Spleen (tissue), 11 donors: ENCODE results near the gene HMCN1. TPM values are rescaled to one million over a fixed set of nuclear protein-coding genes. Genes with fewer than 3 reads are reported as not detected.

Source experiments
- DNase-seq: peaks from one replicate; pipeline ENCODE4 v3.0.0-alpha.2; 2020
- H3K27ac ChIP-seq, 8 donors: fragments of 200-600 bp; sonication (generic) in 7 of 8; 1 replicate in 4 of 8; 2 replicates in 4 of 8; pipeline versions ENCODE4 v1.5.0 to v1.8.0; 2016 to 2021; ENCODE audit warnings: inconsistent platforms in 4 of 8, mild to moderate bottlenecking in 4 of 8, moderate library complexity in 1 of 8
- H3K27me3 ChIP-seq, 7 donors: fragments of 200-600 bp; sonication (generic) in 6 of 7; replicated peaks in 1 of 7; 1 replicate in 4 of 7; 2 replicates in 3 of 7; pipeline versions ENCODE4 v1.5.0 to v1.8.0; 2016 to 2021; ENCODE audit warnings: inconsistent platforms in 3 of 7, mild to moderate bottlenecking in 1 of 7
- H3K36me3 ChIP-seq, 6 donors: fragments of 200-600 bp; sonication (generic) in 5 of 6; 1 replicate in 4 of 6; 2 replicates in 2 of 6; pipeline versions ENCODE4 v1.5.0 to v1.8.0; 2016 to 2021; ENCODE audit warnings: inconsistent platforms in 2 of 6
- H3K4me1 ChIP-seq, 6 donors: fragments of 200-600 bp; sonication (generic) in 5 of 6; 1 replicate in 3 of 6; 2 replicates in 3 of 6; pipeline versions ENCODE4 v1.5.0 to v1.8.0; 2016 to 2021; ENCODE audit warnings: inconsistent platforms in 3 of 6
- H3K4me3 ChIP-seq, 8 donors: fragments of 200-600 bp; sonication (generic) in 7 of 8; 1 replicate in 4 of 8; 2 replicates in 4 of 8; pipeline versions ENCODE4 v1.5.0 to v1.8.0; 2016 to 2021; ENCODE audit warnings: inconsistent platforms in 4 of 8, mild to moderate bottlenecking in 4 of 8, moderate library complexity in 2 of 8
- H3K9me3 ChIP-seq, 8 donors: fragments of 200-600 bp; sonication (generic) in 7 of 8; 1 replicate in 4 of 8; 2 replicates in 4 of 8; pipeline versions ENCODE4 v1.5.0 to v1.8.0; 2016 to 2021; ENCODE audit warnings: inconsistent platforms in 4 of 8
- CTCF ChIP-seq, 11 experiments: fragments of 200-600 bp in 7 of 11; fragments of 450-650 bp in 4 of 11; sonication (generic) in 4 of 11; IDR thresholded peaks in 8 of 11; conservative IDR thresholded peaks in 3 of 11; 1 replicate in 7 of 11; 2 replicates in 4 of 11; pipeline versions ENCODE4 v1.4.0 to v1.8.0; 2016 to 2021; ENCODE audit warnings: antibody characterized with exemption in 11 of 11, inconsistent platforms in 4 of 11, mild to moderate bottlenecking in 1 of 11
- POLR2A ChIP-seq, 3 donors: fragments of 450-650 bp; IDR thresholded peaks; one replicate each; pipeline ENCODE4 v1.5.1; 2017; ENCODE audit warnings: antibody characterized with exemption in 3 of 3, mild to moderate bottlenecking in 1 of 3
- POLR2AphosphoS5 ChIP-seq, 3 donors: sonication (generic); formaldehyde crosslinking; IDR thresholded peaks; one replicate each; pipeline ENCODE4 v1.5.1; 2017; ENCODE audit warnings: antibody characterized with exemption in 3 of 3
- WGBS, 5 donors: extraction: QIAGEN DNeasy Blood & Tissue Kit in 3 of 5; methylation state at CpG; one replicate each; pipeline versions ENCODE4 v1.1.5 to v1.1.7; 2013 to 2018; 5-methylcytosine and 5-hydroxymethylcytosine counted together
- intact Hi-C: fragments of 100-400 bp; cut with DNase I; formaldehyde crosslinking; loops from one replicate; pipeline ENCODE4 v1.15.0; 2023; ENCODE audit warnings: low total_unique reads
- polyA plus RNA-seq, 3 donors: library from polyadenylated mRNA; stranded (reverse); fragments of 200-250 nt; gene quantifications; one replicate each; pipeline ENCODE4 v1.2.1, GENCODE V29; 2013
- total RNA-seq, 7 donors: library from RNA; depleted of rRNA in 3 of 7; stranded (reverse); fragments of >200 nt in 3 of 7; fragmentation: NEBNext Ultra II Directional in 4 of 7; extraction: Animal tissue kit (Norgen Biotek cat#: 25700) in 4 of 7; gene quantifications; one replicate each; pipeline versions ENCODE4 v1.1.0 to v1.2.1, GENCODE V29; 2016 to 2021
- donor health status: healthy with polysubstance abuse.
- donor health status: DM: no; HTN: no; CAD: no; lungs with moderate emphysema.
- donor health status: DM: no; HTN: no; CAD: no.
- donor health status: Bipolar disorder and iron deficiency.
- donor health status: healthy.
- donor health status: DM: no; HTN: no; CAD: no.
- donor health status: DM: yes; HTN: yes; CAD: no.

Gene HMCN1
- total and polyA plus RNA-seq, 10 donors = 1.2 to 28.8 (median 19.9) TPM

GRCh38 chr1:185821612-185822385, 87.6 kb downstream of the HMCN1 start:
- Histone ChIP-seq H3K9me3 (no peaks in the 10 kb centered on the region), H3K4me3 (no peak overlapping the region), H3K4me1 (no peaks in the 10 kb centered on the region), H3K27ac (no peak overlapping the region), H3K36me3 (no peaks in the 10 kb centered on the region), H3K27me3 (no peaks in the 10 kb centered on the region)
- DNase-seq = no peak
- TF ChIP-seq POLR2A (IDR thresholded peaks at IDR 0.05) = no peak
- no peak for TF ChIP-seq POLR2AphosphoS5 (IDR thresholded peaks at IDR 0.05)
- TF ChIP-seq CTCF (IDR thresholded peaks at IDR 0.05 in 8 of 11, conservative IDR thresholded peaks at IDR 0.05 in 3 of 11) = no peak
- intact Hi-C loops = no loop called here
- 90 to 98% (median 91%) methylated on average over 3 of the region's 3 CpGs for WGBS, 5 donors

- Histone ChIP-seq H3K27me3 (no peaks in the 10 kb centered on the region), H3K9me3 (no peaks in the 10 kb centered on the region), H3K4me1 (no peaks in the 10 kb centered on the region), H3K27ac (no peak overlapping the region), H3K36me3 (no peaks in the 10 kb centered on the region), H3K4me3 (no peak overlapping the region)
- no peak for TF ChIP-seq CTCF (IDR thresholded peaks at IDR 0.05 in 8 of 11, conservative IDR thresholded peaks at IDR 0.05 in 3 of 11)
- no peak for TF ChIP-seq POLR2AphosphoS5 (IDR thresholded peaks at IDR 0.05)
- no peak for TF ChIP-seq POLR2A (IDR thresholded peaks at IDR 0.05)
- DNase-seq = no peak
- intact Hi-C loops = no loop called here
- 86 to 91% (median 86%) methylated on average over 2 of the region's 2 CpGs for WGBS, 5 donors
These were observed 89.3 kb downstream of the HMCN1 start for GRCh38 chr1:185823467-185823866.

GRCh38 chr1:185824106-185824505, 89.9 kb downstream of the HMCN1 start:
- intact Hi-C loops = no loop called here
- Histone ChIP-seq H3K27ac (no peak overlapping the region), H3K4me1 (no peaks in the 10 kb centered on the region), H3K27me3 (no peaks in the 10 kb centered on the region), H3K9me3 (no peaks in the 10 kb centered on the region), H3K4me3 (no peak overlapping the region), H3K36me3 (no peaks in the 10 kb centered on the region)
- WGBS, 5 donors = 74 to 90% (median 85%) methylated on average over 1 of the region's 1 CpG
- no peak for DNase-seq
- TF ChIP-seq CTCF (IDR thresholded peaks at IDR 0.05 in 8 of 11, conservative IDR thresholded peaks at IDR 0.05 in 3 of 11) (no peak), POLR2AphosphoS5 (IDR thresholded peaks at IDR 0.05) (no peak), POLR2A (IDR thresholded peaks at IDR 0.05) (no peak)

DNA sequence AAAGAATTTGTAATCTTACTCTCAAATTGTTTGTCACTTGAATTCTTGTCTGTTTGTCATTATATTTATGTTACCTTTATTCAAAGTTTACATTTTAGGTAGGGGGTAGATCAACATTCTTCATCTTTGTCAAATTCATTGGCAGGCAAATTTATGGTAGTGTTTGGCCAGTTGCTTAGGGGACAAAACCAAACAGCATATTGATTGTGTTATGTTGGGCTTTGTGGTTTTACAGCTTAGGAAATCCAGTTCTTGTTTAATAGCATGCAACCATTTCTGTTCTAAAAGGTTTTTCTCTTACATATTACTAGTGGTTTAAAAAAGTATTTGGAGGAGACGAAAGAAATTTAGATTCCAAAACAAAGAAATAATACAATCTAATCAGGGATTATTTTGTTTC, 91.4 kb downstream of the HMCN1 start:
- 82 to 96% (median 93%) methylated on average over 1 of the region's 1 CpG for WGBS, 5 donors
- Histone ChIP-seq H3K27me3 (no peaks in the 10 kb centered on the region), H3K4me1 (no peaks in the 10 kb centered on the region), H3K4me3 (no peak overlapping the region), H3K36me3 (no peaks in the 10 kb centered on the region), H3K9me3 (no peaks in the 10 kb centered on the region), H3K27ac (no peak overlapping the region)
- DNase-seq = no peak
- TF ChIP-seq POLR2AphosphoS5 (IDR thresholded peaks at IDR 0.05) = no peak
- TF ChIP-seq POLR2A (IDR thresholded peaks at IDR 0.05) = no peak
- TF ChIP-seq CTCF (IDR thresholded peaks at IDR 0.05 in 8 of 11, conservative IDR thresholded peaks at IDR 0.05 in 3 of 11) = no peak
- intact Hi-C loops = no loop called here
